Measurements from ENCODE around the gene GRB10. TPM values are rescaled to one million over a fixed set of nuclear protein-coding genes. Genes with fewer than 3 reads are reported as not detected.

Gene GRB10
- total RNA-seq, result not detected in 2 replicates

- Mint-ChIP-seq H3K9me3 (peaks cover 4% of the 10 kb centered on the region), H3K4me3 (peak within 1 kb of the TSS; percentile 33), H3K36me3 (ENCODE audit: low read depth) (no peaks in the 10 kb centered on the region), H3K27me3 (peaks cover 34% of the 10 kb centered on the region), H3K27ac (no peak within 1 kb of the TSS), H3K4me1 (peaks cover 5% of the 10 kb centered on the region)
- TF ChIP-seq CTCF (IDR thresholded peaks at IDR 0.05), result no peak
- ChIA-PET CTCF (no interaction called here), POLR2A (no interaction called here)
- intact Hi-C loops (cut with micrococcal nuclease), result no loop called here
- DNase-seq (no peak), ATAC-seq (ENCODE audit: low read depth) (no peak)
Observed at GRCh38 chr7:50782375-50783208, at the start of gene GRB10. Gene GRB10 (minus strand): TSS chr7:50782896. CDS start chr7:50732322, 50,574 bp downstream.

- CTCF ChIA-PET, result no interaction called here
- intact Hi-C loops (cut with micrococcal nuclease), result no loop called here
- H3K27me3 Mint-ChIP-seq, result peaks cover 2% of the 10 kb centered on the region
- POLR2A ChIA-PET, result no interaction called here
- DNase-seq, result no peak
- H3K4me1 Mint-ChIP-seq, result no peaks in the 10 kb centered on the region
- TF ChIP-seq CTCF (IDR thresholded peaks at IDR 0.05), result no peak
- H3K36me3 Mint-ChIP-seq (ENCODE audit: low read depth), result no peaks in the 10 kb centered on the region
- no peak for ATAC-seq (ENCODE audit: low read depth)
- no peak overlapping the region for H3K27ac Mint-ChIP-seq
- no peak overlapping the region for H3K4me3 Mint-ChIP-seq
- no peaks in the 10 kb centered on the region for H3K9me3 Mint-ChIP-seq
Observed at GRCh38 chr7:50828801-50829200, 46.1 kb upstream of the GRB10 start.

- H3K4me3 Mint-ChIP-seq, result no peak overlapping the region
- peaks cover 2% of the 10 kb centered on the region for H3K27me3 Mint-ChIP-seq
- H3K36me3 Mint-ChIP-seq (ENCODE audit: low read depth), result no peaks in the 10 kb centered on the region
- no peaks in the 10 kb centered on the region for H3K4me1 Mint-ChIP-seq
- ATAC-seq (ENCODE audit: low read depth) (no peak), DNase-seq (no peak)
- intact Hi-C loops (cut with micrococcal nuclease), result no loop called here
- ChIA-PET CTCF (no interaction called here), POLR2A (no interaction called here)
- H3K27ac Mint-ChIP-seq, result no peak overlapping the region
- no peaks in the 10 kb centered on the region for H3K9me3 Mint-ChIP-seq
- no peak for TF ChIP-seq CTCF (IDR thresholded peaks at IDR 0.05)
Observed at GRCh38 chr7:50828116-50828515, 45.4 kb upstream of the GRB10 start.

GRCh38 chr7:50827281-50827680 is 44.6 kb upstream of the GRB10 start:
- Mint-ChIP-seq H3K9me3 (no peaks in the 10 kb centered on the region), H3K36me3 (ENCODE audit: low read depth) (no peaks in the 10 kb centered on the region), H3K4me3 (no peak overlapping the region), H3K27me3 (peaks cover 2% of the 10 kb centered on the region), H3K27ac (no peak overlapping the region), H3K4me1 (no peaks in the 10 kb centered on the region)
- intact Hi-C loops (cut with micrococcal nuclease), result no loop called here
- ChIA-PET POLR2A (no interaction called here), CTCF (no interaction called here)
- TF ChIP-seq CTCF (IDR thresholded peaks at IDR 0.05), result no peak
- DNase-seq (no peak), ATAC-seq (ENCODE audit: low read depth) (no peak)

GRCh38 chr7:50826371-50827172 is 43.9 kb upstream of the GRB10 start:
- H3K27me3 Mint-ChIP-seq, result no peaks in the 10 kb centered on the region
- H3K4me1 Mint-ChIP-seq, result no peaks in the 10 kb centered on the region
- no peak for DNase-seq
- intact Hi-C loops (cut with micrococcal nuclease), result no loop called here
- TF ChIP-seq CTCF (IDR thresholded peaks at IDR 0.05), result no peak
- no peaks in the 10 kb centered on the region for H3K36me3 Mint-ChIP-seq (ENCODE audit: low read depth)
- no peak overlapping the region for H3K27ac Mint-ChIP-seq
- POLR2A ChIA-PET, result no interaction called here
- ATAC-seq (ENCODE audit: low read depth), result no peak
- H3K4me3 Mint-ChIP-seq, result no peak overlapping the region
- H3K9me3 Mint-ChIP-seq, result no peaks in the 10 kb centered on the region
- CTCF ChIA-PET, result no interaction called here

Measured in activated B cell treated with CpG ODN at 0.5 μM for 24 hours (primary cell).